LNCaP clone FGC (cell line): Measurements from ENCODE around the gene ERGIC1.
A peak's percentile ranks its signal among the peaks of the same experiment; 100 is the strongest.

Source experiments
- DNase-seq: peaks from one replicate; pipeline ENCODE4 v3.0.0-alpha.2; 2011; ENCODE audit warnings: low read depth
- H3K4me3 ChIP-seq: 2 replicates; pipeline ENCODE4 v1.5.1; 2011; ENCODE audit warnings: mild to moderate bottlenecking, low read depth, low read length, control low read depth
- CTCF ChIP-seq: IDR thresholded peaks from 2 replicates; pipeline ENCODE4 v1.5.1; 2012; ENCODE audit warnings: mild to moderate bottlenecking; ENCODE audit not compliant: control insufficient read depth, insufficient read depth; ENCODE audit errors: extremely low read depth

Gene ERGIC1

GRCh38 chr5:172983542-172984243 lies 149.6 kb downstream of the ERGIC1 start, which contains the start of gene ATP6V0E1:
TSS of gene ATP6V0E1 (plus strand) at chr5:172983771. CDS start at chr5:172983861, 90 bp downstream.
- TF ChIP-seq CTCF = no peak
- H3K4me3 ChIP-seq = peak within 1 kb of the TSS; percentile 88
- peak; percentile 86 for DNase-seq

- H3K4me3 ChIP-seq = peak overlapping the region; percentile 88
- peak; percentile 60 for TF ChIP-seq CTCF
- peak; percentile 50 for DNase-seq
These were observed 150.3 kb downstream of the ERGIC1 start for GRCh38 chr5:172984244-172984953.

GRCh38 chr5:172985596-172985995 lies 151.5 kb downstream of the ERGIC1 start:
- no peak for DNase-seq
- H3K4me3 ChIP-seq = no peak overlapping the region
- TF ChIP-seq CTCF = no peak

GRCh38 chr5:172988276-172988675 lies 154.2 kb downstream of the ERGIC1 start:
- DNase-seq = no peak
- H3K4me3 ChIP-seq = no peak overlapping the region
- TF ChIP-seq CTCF = no peak

GRCh38 chr5:172990776-172991175 lies 156.7 kb downstream of the ERGIC1 start:
- no peak for TF ChIP-seq CTCF
- DNase-seq = no peak
- H3K4me3 ChIP-seq = no peak overlapping the region

GRCh38 chr5:172994405-172994804 lies 160.4 kb downstream of the ERGIC1 start:
- no peak for DNase-seq
- no peak overlapping the region for H3K4me3 ChIP-seq
- no peak for TF ChIP-seq CTCF
